Stimulated activated CD8-positive, alpha-beta memory T cell treated with anti-CD3 and anti-CD28 coated beads, Interleukin-15, amount 100 ng/mL, for 4 hours (primary cell): Measurements from ENCODE around the gene AWAT2.
"Not testable (repeated sequence)": the region's sequence is repeated elsewhere in the genome, so short reads cannot be mapped to it uniquely, and the experiment has no call there.

Experiments used
- DNase-seq, 2 donors: peaks; one replicate each; pipeline ENCODE4 v3.0.0-alpha.2; 2020; ENCODE audit warnings: low read depth in 2 of 2

Gene AWAT2

GRCh38 chrX:70041993-70042392 is 7.7 kb downstream of the AWAT2 start:
- DNase-seq, result no peak

- no peak for DNase-seq
These were observed 10.0 kb downstream of the AWAT2 start for GRCh38 chrX:70039758-70040157.

- no peak for DNase-seq
These were observed 10.8 kb downstream of the AWAT2 start for GRCh38 chrX:70038951-70039350.

GRCh38 chrX:70038515-70038914 is 11.2 kb downstream of the AWAT2 start:
- DNase-seq, result no peak

- no peak for DNase-seq
These were observed 15.1 kb downstream of the AWAT2 start for GRCh38 chrX:70034646-70035045.

GRCh38 chrX:70033348-70034051 is 16.2 kb downstream of the AWAT2 start:
- DNase-seq, result no peak

- no peak for DNase-seq
These were observed 16.9 kb downstream of the AWAT2 start for GRCh38 chrX:70032792-70033191.

GRCh38 chrX:70030301-70030767 is 19.4 kb downstream of the AWAT2 start:
- no peak for DNase-seq

GRCh38 chrX:70029863-70030262 is 19.9 kb downstream of the AWAT2 start:
- DNase-seq, result no peak

- DNase-seq, result no peak
These were observed 22.9 kb downstream of the AWAT2 start for GRCh38 chrX:70026851-70027200.

GRCh38 chrX:70026112-70026850 is 23.5 kb downstream of the AWAT2 start:
- DNase-seq, result no peak

GRCh38 chrX:70025464-70025863 is 24.3 kb downstream of the AWAT2 start:
- DNase-seq, result no peak

- DNase-seq, result no peak
These were observed 27.1 kb downstream of the AWAT2 start for GRCh38 chrX:70022616-70023015.

- no peak for DNase-seq
These were observed 33.2 kb downstream of the AWAT2 start for GRCh38 chrX:70016513-70016912.

GRCh38 chrX:70013466-70014381 is 36.0 kb downstream of the AWAT2 start:
- no peak for DNase-seq

- no peak for DNase-seq
These were observed 37.0 kb downstream of the AWAT2 start for GRCh38 chrX:70012756-70013155.

GRCh38 chrX:70009970-70010369 is 39.8 kb downstream of the AWAT2 start:
- DNase-seq, result no peak

GRCh38 chrX:70009049-70009448 is 40.7 kb downstream of the AWAT2 start:
- no peak for DNase-seq

- no peak for DNase-seq
These were observed 41.8 kb downstream of the AWAT2 start for GRCh38 chrX:70007946-70008345.

GRCh38 chrX:70001708-70002341 is 47.9 kb downstream of the AWAT2 start:
- DNase-seq, result no peak

GRCh38 chrX:70001269-70001668 is 48.5 kb downstream of the AWAT2 start:
- DNase-seq, result no peak

GRCh38 chrX:69998299-69998698 is 51.4 kb downstream of the AWAT2 start:
- not testable (repeated sequence) for DNase-seq
